ENCODE results near the gene CDH1.
"Not testable (repeated sequence)": the region's sequence is repeated elsewhere in the genome, so short reads cannot be mapped to it uniquely, and the experiment has no call there.

CDH1 gene

DNA sequence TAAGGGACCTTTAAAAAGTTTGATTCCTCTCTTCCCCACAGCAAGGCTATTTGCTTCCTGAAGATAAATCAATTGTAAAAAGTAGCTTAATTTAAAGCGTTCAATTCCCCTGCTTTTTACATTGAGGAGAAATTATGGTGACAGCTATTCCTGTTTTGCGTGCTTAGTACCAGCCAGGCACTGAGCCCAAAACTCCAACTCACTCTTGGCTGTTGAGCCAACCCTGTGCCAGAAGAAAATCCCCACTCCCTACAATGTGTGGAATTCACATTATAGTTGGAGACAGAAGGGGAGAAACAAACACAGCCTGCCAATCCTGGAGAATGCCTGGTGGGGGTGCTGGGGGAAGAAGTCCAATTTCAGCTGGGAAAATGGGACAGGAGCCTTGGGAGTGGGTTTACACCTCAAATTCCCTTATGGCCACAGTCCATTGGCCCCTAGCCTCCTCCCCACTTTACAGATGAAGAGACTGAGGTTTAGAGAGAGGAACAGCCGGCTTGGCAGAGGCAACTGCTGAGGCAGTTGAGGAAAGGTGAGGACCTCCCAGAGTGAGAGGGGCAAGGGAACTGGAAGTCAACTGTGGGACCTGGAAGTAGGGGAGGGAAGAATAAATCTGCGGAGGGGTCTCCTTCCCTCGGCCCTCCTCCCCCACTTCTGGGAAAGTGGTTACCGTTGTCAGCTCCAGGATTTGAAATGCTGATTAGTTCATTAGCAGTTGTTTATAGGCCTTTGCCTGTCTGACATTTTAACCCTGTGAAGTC lies 26.1 kb downstream of the CDH1 start:
- DNase-seq, result peak in 1 of 14 donors; percentile 24

- no peak for DNase-seq
Measured at GRCh38 chr16:68764862-68765261, 27.8 kb downstream of the CDH1 start.

DNA sequence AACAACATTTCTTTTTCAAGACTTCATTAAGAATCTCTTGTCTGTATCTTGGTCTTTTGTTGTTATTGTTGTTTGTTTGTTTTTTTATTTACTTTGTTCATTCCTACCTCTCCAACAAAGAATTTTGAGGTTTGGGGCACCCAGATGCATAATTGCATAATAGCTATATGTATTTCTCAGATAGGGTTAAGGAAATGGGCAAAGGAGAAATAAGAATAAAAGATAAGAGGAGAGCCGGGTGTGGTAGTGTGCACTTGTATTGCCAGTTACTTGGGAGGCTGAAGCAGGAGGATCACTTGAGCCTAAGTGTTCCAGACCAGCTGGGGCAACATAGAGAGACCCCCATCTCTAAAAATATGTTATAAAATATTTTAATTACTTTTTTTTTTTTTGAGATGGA lies 30.5 kb downstream of the CDH1 start:
- no peak for DNase-seq

GRCh38 chr16:68768175-68768574 lies 31.1 kb downstream of the CDH1 start:
- no peak for DNase-seq

DNA sequence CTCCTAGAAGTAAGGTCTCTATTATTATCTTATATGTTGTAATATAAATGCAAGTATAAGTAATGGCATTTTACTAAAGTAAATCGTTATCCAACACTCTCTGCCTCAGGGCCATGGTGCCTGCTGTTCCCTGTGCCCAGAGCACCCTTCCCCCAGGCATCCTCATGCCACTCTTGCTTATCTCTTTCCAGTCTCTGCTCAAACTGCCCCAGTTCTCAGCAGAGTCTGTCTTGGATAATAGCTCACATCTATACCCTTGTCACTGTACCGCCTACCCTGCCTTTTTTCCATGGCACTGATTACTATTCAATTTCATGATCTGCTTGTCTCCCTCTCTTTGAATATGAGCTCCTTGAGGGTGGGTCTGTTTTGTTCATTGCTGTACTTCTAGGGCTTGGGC lies 31.7 kb downstream of the CDH1 start:
- no peak for DNase-seq

DNA sequence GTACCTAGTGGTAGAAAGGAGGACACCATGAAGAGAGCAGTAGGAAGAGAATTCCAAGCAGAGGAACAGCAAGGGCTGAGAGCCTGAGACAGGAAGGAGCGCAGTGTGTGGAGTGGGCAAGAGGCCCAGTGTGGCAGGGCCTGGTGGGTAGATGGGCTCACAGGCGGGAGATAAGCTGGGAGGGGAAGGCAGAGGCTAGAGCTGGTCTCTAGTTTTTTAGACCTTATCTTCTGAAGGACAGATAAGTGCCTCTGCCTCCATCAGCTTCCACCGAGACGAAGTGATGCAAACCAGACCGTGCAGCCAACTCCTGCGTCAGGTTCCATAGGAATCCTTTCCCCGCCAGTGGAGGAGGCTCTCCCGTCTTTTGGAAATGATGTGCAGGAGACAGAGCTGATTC lies 33.6 kb downstream of the CDH1 start:
- DNase-seq, result no peak

GRCh38 chr16:68772030-68772681 lies 35.1 kb downstream of the CDH1 start:
- no peak for DNase-seq

DNA sequence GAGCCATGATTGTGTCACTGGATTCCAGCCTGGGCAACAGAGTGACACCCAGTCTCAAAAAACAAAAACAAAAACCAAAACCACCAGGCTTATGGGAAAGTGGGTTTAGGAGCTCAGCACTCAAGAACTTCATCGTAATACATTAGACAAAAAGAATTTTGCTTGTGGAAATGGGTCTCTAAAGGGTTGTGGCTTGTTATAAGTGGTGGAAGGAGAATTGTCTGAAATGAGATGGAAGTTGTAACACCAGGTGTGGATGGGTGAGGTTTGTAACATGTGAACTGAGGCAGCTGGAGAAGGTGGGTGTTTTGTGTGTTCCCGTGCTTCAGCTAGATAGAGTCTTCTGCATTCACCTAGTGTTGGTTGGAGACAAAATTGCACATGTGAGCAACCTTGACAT lies 35.8 kb downstream of the CDH1 start:
- no peak for DNase-seq

DNA sequence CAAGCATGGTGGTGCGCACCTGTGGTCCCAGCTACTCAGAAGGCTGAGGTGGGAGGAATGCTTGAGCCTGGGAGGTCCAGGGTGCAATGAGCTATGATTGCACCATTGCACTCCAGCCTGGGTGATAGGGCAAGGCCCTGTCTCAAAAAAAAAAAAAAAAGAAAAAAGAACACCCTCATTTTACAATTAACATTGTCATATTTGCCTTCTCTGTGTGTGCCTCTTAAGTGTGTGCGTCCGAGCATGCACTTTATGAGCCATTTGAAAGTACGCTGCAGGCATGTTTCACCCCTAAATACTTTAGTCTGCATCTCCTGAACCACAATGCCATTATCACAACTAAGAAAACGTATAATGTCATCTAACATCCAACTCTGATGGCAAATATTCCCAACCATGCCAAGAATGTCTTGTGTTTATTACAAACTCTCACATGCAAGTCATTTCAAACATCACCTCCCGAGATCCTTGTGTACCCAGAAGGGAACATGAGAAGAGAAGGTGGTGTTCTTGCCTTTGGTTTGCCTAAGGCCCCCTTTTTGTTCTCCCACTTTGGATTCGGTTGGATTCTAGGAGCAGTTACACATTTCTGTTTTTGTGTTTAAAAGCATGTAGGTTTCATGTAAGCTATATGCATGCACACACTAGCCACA lies 38.0 kb downstream of the CDH1 start:
- DNase-seq, result no peak

DNA sequence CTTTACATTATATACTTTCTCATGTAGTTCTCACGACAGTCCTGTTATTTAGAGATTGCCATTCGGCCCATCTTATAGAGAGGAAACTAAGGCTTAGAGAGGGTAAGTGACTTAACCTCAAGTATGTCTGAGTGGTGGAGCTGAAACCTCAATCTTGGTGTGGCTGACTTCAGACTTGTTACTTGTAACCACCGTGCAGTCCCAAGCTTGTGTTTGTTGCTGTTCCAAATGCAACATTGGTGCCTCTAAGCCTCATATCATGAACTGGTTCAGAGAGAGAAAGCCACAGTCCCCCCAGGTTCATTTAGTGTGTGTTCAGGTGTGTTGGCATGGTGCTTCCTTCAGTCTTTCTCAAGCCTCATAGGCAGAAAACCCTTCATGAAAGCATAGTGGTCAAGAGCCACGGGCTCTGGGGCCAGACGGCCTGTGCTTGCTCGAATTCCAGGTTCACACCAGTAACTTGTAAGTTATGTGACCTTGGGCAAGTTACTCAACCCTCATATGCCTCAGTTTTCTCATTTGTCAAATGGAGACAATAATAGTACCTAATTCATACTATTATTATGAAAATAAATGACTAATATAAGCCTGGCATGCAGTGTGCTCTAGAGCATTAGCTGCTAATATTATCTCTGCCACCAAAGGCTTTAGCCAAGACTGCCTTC lies 39.9 kb downstream of the CDH1 start:
- DNase-seq, result no peak

DNA sequence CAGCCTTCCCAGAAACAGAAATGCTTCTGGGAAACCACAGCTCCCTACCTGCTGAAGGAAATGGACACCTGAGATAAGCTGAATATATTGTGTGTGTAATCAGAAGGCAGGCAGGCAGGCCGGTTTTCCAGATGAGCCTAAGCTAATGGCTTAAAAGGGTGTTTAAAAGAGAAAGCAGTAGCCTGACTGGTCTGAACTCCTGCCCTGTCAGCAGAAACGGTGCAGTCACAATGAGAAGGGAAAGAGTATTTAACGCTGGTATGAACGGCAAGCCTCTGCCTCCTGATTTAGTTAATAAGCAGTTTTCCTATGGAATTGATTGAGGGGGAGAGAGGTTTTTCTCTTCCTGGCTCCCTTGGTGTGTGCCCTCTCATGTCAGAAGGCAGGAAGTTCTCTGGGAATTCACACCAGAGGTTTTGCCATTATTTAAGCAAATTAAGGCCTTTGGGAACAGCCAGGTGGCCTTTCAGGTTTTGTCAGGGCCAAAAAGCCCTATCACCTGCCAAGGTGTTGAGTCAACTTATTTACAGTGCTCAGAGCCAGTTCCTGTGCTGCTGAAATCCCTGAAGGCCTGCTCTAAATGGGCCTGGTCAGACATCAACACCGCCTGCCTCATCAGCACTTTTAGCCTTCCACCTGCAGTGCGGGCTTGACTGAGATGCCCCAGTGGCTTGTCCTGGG lies 41.6 kb downstream of the CDH1 start:
- DNase-seq, result peak in 1 of 14 donors; percentile 14

DNA sequence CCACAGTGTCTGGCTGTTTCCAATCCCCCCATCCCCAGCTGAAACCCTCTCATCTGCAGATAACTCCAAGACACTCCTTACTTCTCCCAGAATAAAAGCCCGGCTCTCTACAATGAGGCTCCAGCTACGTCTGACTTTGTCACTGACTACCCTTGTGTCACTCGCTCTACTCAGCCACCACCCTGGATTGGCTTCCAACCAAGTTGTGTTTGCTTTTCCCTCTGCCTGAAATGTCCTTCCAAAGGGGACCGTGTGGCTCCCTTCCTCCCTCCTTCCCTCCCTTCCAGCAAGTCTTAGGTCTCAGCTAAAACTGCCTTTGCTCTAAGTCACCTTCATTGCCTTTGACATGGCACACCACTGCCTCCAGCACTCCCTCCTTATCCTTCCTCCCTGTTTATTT lies 42.8 kb downstream of the CDH1 start:
- no peak for DNase-seq

GRCh38 chr16:68781784-68782183 lies 44.7 kb downstream of the CDH1 start:
- DNase-seq, result no peak

- no peak for DNase-seq
Measured at GRCh38 chr16:68782198-68783174, 45.4 kb downstream of the CDH1 start.

DNA sequence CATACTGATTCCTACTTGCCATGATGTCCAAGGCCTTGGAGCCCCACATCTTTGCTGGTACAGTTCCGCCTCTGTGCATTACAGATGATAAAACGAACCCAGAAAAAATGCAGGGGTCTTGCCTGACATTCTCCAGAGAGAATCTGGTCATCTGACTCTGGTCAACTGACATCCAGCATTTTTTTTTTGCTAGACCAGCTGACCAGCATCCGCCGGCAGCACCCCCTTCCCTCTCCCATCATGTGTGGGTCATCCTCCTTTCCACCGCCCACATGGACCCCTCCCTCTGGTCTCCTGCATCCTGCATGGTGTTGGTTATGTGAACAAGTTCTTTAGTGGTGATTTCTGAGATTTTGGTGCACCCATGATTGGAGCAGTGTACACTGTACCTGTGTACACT lies 47.1 kb downstream of the CDH1 start:
- DNase-seq, result peak in 1 of 14 donors; percentile 5

- DNase-seq, result no peak
Measured at GRCh38 chr16:68784721-68785120, 47.6 kb downstream of the CDH1 start.

DNA sequence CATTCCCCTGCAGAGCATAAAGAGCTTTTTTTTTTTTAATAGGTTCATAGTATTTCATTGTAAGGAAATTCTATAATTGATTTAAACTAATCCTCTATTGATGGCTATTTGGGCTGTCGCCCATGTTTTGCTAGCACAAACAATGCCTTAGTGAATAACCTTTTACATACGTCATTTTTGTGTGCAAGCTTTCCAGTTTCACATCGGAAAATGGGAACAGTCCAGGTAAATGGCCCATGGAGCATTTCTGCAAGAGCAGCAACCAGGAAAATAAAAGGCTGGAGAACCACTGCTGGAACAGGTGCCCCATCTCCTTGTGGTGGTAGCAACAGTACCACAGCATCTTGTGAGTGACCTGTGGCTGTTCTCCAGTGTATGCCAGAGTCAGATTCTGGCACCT lies 48.6 kb downstream of the CDH1 start:
- DNase-seq, result peak in 1 of 14 donors; percentile 14

- DNase-seq, result peak in 11 of 14 donors; percentile 57 to 86 (median 71)
Measured at GRCh38 chr16:68786685-68787418, 49.8 kb downstream of the CDH1 start.

DNA sequence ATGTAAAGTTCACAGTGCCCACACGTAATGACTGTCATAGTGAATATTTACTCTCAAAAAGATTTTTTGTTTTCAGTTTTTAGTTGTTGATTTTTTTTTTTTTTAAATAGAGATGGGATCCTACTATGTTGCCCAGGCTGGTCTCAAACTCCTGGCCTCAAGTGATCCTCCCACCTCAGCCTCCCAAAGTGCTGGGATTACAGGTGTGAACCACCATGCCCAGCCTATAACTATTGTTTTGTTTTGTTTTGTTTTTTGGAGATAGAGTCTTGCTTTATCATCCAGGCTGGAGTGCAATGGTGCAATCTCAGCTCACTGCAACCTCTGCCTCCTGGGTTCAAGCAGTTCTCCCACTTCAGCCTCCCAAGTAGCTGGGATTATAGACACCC lies 50.3 kb downstream of the CDH1 start:
- DNase-seq, result not testable (repeated sequence)

- no peak for DNase-seq
Measured at GRCh38 chr16:68790130-68790761, 53.2 kb downstream of the CDH1 start.
